Ovary (tissue), 3 donors: ENCODE results near the gene LENG8.

Source experiments
- CTCF ChIP-seq, 3 donors: fragments of 450-650 bp in 2 of 3; fragments of 200-600 bp in 1 of 3; IDR thresholded peaks; one replicate each; pipeline versions ENCODE4 v1.5.1 to v1.8.0; 2016 to 2022; ENCODE audit warnings: antibody characterized with exemption in 3 of 3, mild to moderate bottlenecking in 1 of 3
- EP300 ChIP-seq: sonication (generic); formaldehyde crosslinking; IDR thresholded peaks from one replicate; pipeline ENCODE4 v1.6.1; 2017; ENCODE audit warnings: antibody characterized with exemption
- POLR2A ChIP-seq: fragments of 450-650 bp; IDR thresholded peaks from one replicate; pipeline ENCODE4 v1.6.1; 2017; ENCODE audit warnings: antibody characterized with exemption, mild to moderate bottlenecking, moderate library complexity
- donor health status: DM: no; HTN: no; CAD: no.

- no peak for TF ChIP-seq CTCF (IDR thresholded peaks at IDR 0.05)
- peak; percentile 68 for TF ChIP-seq POLR2A
- TF ChIP-seq EP300 = peak; percentile 65
These were observed 14.6 kb downstream of the LENG8 start, which contains the start of gene LENG9 for GRCh38 chr19:54463531-54464043.
